ENCODE results near the gene LRPAP1.

- TF ChIP-seq ZNF462 (CRISPR knock-in tag; IDR thresholded peaks at IDR 0.05) (no peak), CTCF (conservative IDR thresholded peaks at IDR 0.05; ENCODE audit: low read depth in 2 of 2) (no peak), POLR2AphosphoS5 (IDR thresholded peaks at IDR 0.05; ENCODE audit: low read depth) (no peak), CREB1 (CRISPR knock-in tag; IDR thresholded peaks at IDR 0.05; ENCODE audit: low read depth) (no peak), EZH2 (IDR thresholded peaks at IDR 0.05; ENCODE audit: low read depth, unreplicated experiment) (no peak), ETS1 (IDR thresholded peaks at IDR 0.05) (no peak), REST (IDR thresholded peaks at IDR 0.05; ENCODE audit: unreplicated experiment) (no peak), STAT1 (IDR thresholded peaks at IDR 0.05; ENCODE audit: unreplicated experiment) (no peak), ZNF331 (CRISPR knock-in tag; IDR thresholded peaks at IDR 0.05; ENCODE audit: low read depth) (no peak)
Observed at GRCh38 chr4:3483471-3483921, 48.7 kb downstream of the LRPAP1 start.
